GM23338 (cell line): Measurements from ENCODE around the gene BCCIP. TPM values are rescaled to one million over a fixed set of nuclear protein-coding genes. Genes with fewer than 3 reads are reported as not detected.

Experiments used
- ATAC-seq: fragments of 200-7000 bp; cut with Tn5 transposase; 3 replicates; pipeline ENCODE4 v1.9.1; 2020
- DNase-seq: peaks from one replicate; pipeline ENCODE4 v3.0.0-alpha.2; 2015; ENCODE audit warnings: low spot score
- H2AFZ ChIP-seq: fragments of 200-600 bp; sonication (generic); 2 replicates; pipeline ENCODE4 v1.8.0; 2016; ENCODE audit warnings: antibody characterized with exemption, mild to moderate bottlenecking, moderate library complexity
- H3F3A ChIP-seq: fragments of 200-600 bp; sonication (generic); replicated peaks from 2 replicates; pipeline ENCODE4 v1.8.0; 2017; ENCODE audit warnings: antibody characterized with exemption, mixed run types, low read depth
- H3K27ac ChIP-seq: fragments of 200-600 bp; sonication (generic); 2 replicates; pipeline ENCODE4 v1.6.1; 2016; ENCODE audit warnings: low read depth
- H3K27me3 ChIP-seq: fragments of 200-600 bp; sonication (generic); 2 replicates; pipeline ENCODE4 v1.8.0; 2016; ENCODE audit warnings: mild to moderate bottlenecking, mixed run types, moderate library complexity; ENCODE audit not compliant: insufficient read depth
- H3K36me3 ChIP-seq: fragments of 200-600 bp; sonication (generic); 2 replicates; pipeline ENCODE4 v1.8.0; 2016; ENCODE audit warnings: mild to moderate bottlenecking; ENCODE audit not compliant: insufficient read depth
- H3K4me1 ChIP-seq: fragments of 200-600 bp; sonication (generic); 2 replicates; pipeline ENCODE4 v1.8.0; 2016; ENCODE audit warnings: mild to moderate bottlenecking, moderate library complexity; ENCODE audit not compliant: insufficient read depth
- H3K4me2 ChIP-seq: fragments of 200-600 bp; sonication (generic); 2 replicates; pipeline ENCODE4 v1.7.1; 2017; ENCODE audit warnings: mixed run types
- H3K4me3 ChIP-seq: fragments of 200-600 bp; sonication (generic); 2 replicates; pipeline ENCODE4 v1.6.1; 2016; ENCODE audit warnings: mixed run types
- H3K79me2 ChIP-seq: fragments of 200-600 bp; sonication (generic); replicated peaks from 2 replicates; pipeline ENCODE4 v1.8.0; 2017; ENCODE audit warnings: mild to moderate bottlenecking; ENCODE audit not compliant: insufficient read depth
- H3K9me2 ChIP-seq: fragments of 200-600 bp; sonication (generic); 2 replicates; pipeline ENCODE4 v1.8.0; 2017; ENCODE audit not compliant: insufficient read depth
- H4K20me1 ChIP-seq: fragments of 200-600 bp; sonication (generic); replicated peaks from 2 replicates; pipeline ENCODE4 v1.8.0; 2017; ENCODE audit warnings: mild to moderate bottlenecking; ENCODE audit not compliant: insufficient read depth
- H3K27ac Mint-ChIP-seq: 2 replicates; pipeline ENCODE4 v1.8.0; 2020; ENCODE audit warnings: inconsistent platforms, mild to moderate bottlenecking, moderate library complexity, mixed read lengths
- H3K27me3 Mint-ChIP-seq: 3 replicates; pipeline ENCODE4 v1.8.0; 2022; ENCODE audit warnings: low read depth, mild to moderate bottlenecking, moderate library complexity, mixed read lengths, inconsistent platforms; ENCODE audit not compliant: insufficient read depth, poor library complexity
- H3K36me3 Mint-ChIP-seq: 3 replicates; pipeline ENCODE4 v1.8.0; 2021; ENCODE audit warnings: low read depth, mild to moderate bottlenecking, inconsistent platforms, moderate library complexity, mixed read lengths
- H3K4me1 Mint-ChIP-seq: 3 replicates; pipeline ENCODE4 v1.8.0; 2020; ENCODE audit warnings: mild to moderate bottlenecking, inconsistent platforms, mixed read lengths
- H3K4me3 Mint-ChIP-seq: 3 replicates; pipeline ENCODE4 v1.8.0; 2021; ENCODE audit warnings: moderate library complexity, mild to moderate bottlenecking, inconsistent platforms, mixed read lengths
- H3K9me3 Mint-ChIP-seq: 3 replicates; pipeline ENCODE4 v1.8.0; 2020; ENCODE audit warnings: moderate library complexity, mild to moderate bottlenecking, inconsistent platforms, mixed read lengths
- CREB1 ChIP-seq: fragments of 250-450 bp; sonication (Bioruptor Pico); IDR thresholded peaks from 2 replicates; pipeline ENCODE4 v1.5.0; 2020; ENCODE audit warnings: low read depth, mild to moderate bottlenecking, moderate library complexity
- ETS1 ChIP-seq: IDR thresholded peaks from 2 replicates; pipeline ENCODE4 v1.6.1; 2016; ENCODE audit warnings: antibody characterized with exemption
- EZH2 ChIP-seq: fragments of 200-600 bp; sonication (generic); IDR thresholded peaks from one replicate; pipeline ENCODE4 v1.8.0; 2017; ENCODE audit warnings: antibody characterized with exemption, mild to moderate bottlenecking, low read depth; ENCODE audit not compliant: unreplicated experiment
- JUNB ChIP-seq: IDR thresholded peaks from one replicate; pipeline ENCODE4 v1.6.1; 2016; ENCODE audit warnings: antibody characterized with exemption; ENCODE audit not compliant: unreplicated experiment
- NANOG ChIP-seq: IDR thresholded peaks from 2 replicates; pipeline ENCODE4 v1.6.1; 2016; ENCODE audit warnings: antibody characterized with exemption, borderline replicate concordance
- POLR2AphosphoS5 ChIP-seq: IDR thresholded peaks from 2 replicates; pipeline ENCODE4 v1.6.1; 2016; ENCODE audit warnings: antibody characterized with exemption, low read depth
- ZNF114 ChIP-seq: fragments of 250-450 bp; sonication (Bioruptor Pico); IDR thresholded peaks from 2 replicates; pipeline ENCODE4 v1.5.0; 2020; ENCODE audit warnings: mild to moderate bottlenecking, moderate library complexity
- polyA plus RNA-seq: library from polyadenylated mRNA; unstranded; fragments of >200 nt; fragmentation: Nextera tagmentation; extraction: Ambion mirVana; gene quantifications from 2 replicates; pipeline ENCODE4 v1.2.1, GENCODE V29; 2016
- total RNA-seq: library from RNA; depleted of rRNA; stranded (reverse); fragments of >200 nt; shearing (Covaris generic); gene quantifications from 2 replicates; pipeline ENCODE4 v1.2.3, GENCODE V29; 2014
- TF ChIP-seq, protein P1 (sequence below): fragments of 250-450 bp; sonication (Bioruptor Pico); IDR thresholded peaks from 2 replicates; pipeline ENCODE4 v1.5.0; 2020; ENCODE audit warnings: mild to moderate bottlenecking, moderate library complexity

The BCCIP gene
- total and polyA plus RNA-seq, 2 experiments from 2014 or later, result 98.6 to 214 TPM

- H3K4me2 ChIP-seq, result peak overlapping the region; percentile 60
These were observed 57.4 kb downstream of the BCCIP start for GRCh38 chr10:125880719-125881118.

More at GRCh38 chr10:125880719-125881118, 57.4 kb downstream of the BCCIP start:
- Mint-ChIP-seq H3K9me3 (peaks cover 26% of the 10 kb centered on the region), H3K36me3 (peaks cover 43% of the 10 kb centered on the region), H3K27me3 (peaks cover 6% of the 10 kb centered on the region), H3K27ac (peak overlapping the region; percentile 77; the same call in 1 of the 2 replicates), H3K4me3 (peak overlapping the region; percentile 65), H3K4me1 (peaks cover 29% of the 10 kb centered on the region)
- Histone ChIP-seq H3K9me2 (no peaks in the 10 kb centered on the region), H3K4me3 (peak overlapping the region; percentile 26), H3K27ac (no peak overlapping the region), H3K4me1 (peaks cover 20% of the 10 kb centered on the region), H3F3A (no peaks in the 10 kb centered on the region), H2AFZ (no peak overlapping the region), H3K27me3 (no peaks in the 10 kb centered on the region), H3K36me3 (peaks cover 12% of the 10 kb centered on the region; the same call in 1 of the 2 replicates), H3K79me2 (no peaks in the 10 kb centered on the region), H4K20me1 (no peaks in the 10 kb centered on the region; the same call in 1 of the 2 replicates)
- peak; percentile 51 for ATAC-seq
- no peak for TF ChIP-seq CREB1 (CRISPR knock-in tag)
- no peak for TF ChIP-seq POLR2AphosphoS5
- no peak for TF ChIP-seq ZNF114 (CRISPR knock-in tag)
- TF ChIP-seq NANOG, result no peak
- TF ChIP-seq, protein P1, sequence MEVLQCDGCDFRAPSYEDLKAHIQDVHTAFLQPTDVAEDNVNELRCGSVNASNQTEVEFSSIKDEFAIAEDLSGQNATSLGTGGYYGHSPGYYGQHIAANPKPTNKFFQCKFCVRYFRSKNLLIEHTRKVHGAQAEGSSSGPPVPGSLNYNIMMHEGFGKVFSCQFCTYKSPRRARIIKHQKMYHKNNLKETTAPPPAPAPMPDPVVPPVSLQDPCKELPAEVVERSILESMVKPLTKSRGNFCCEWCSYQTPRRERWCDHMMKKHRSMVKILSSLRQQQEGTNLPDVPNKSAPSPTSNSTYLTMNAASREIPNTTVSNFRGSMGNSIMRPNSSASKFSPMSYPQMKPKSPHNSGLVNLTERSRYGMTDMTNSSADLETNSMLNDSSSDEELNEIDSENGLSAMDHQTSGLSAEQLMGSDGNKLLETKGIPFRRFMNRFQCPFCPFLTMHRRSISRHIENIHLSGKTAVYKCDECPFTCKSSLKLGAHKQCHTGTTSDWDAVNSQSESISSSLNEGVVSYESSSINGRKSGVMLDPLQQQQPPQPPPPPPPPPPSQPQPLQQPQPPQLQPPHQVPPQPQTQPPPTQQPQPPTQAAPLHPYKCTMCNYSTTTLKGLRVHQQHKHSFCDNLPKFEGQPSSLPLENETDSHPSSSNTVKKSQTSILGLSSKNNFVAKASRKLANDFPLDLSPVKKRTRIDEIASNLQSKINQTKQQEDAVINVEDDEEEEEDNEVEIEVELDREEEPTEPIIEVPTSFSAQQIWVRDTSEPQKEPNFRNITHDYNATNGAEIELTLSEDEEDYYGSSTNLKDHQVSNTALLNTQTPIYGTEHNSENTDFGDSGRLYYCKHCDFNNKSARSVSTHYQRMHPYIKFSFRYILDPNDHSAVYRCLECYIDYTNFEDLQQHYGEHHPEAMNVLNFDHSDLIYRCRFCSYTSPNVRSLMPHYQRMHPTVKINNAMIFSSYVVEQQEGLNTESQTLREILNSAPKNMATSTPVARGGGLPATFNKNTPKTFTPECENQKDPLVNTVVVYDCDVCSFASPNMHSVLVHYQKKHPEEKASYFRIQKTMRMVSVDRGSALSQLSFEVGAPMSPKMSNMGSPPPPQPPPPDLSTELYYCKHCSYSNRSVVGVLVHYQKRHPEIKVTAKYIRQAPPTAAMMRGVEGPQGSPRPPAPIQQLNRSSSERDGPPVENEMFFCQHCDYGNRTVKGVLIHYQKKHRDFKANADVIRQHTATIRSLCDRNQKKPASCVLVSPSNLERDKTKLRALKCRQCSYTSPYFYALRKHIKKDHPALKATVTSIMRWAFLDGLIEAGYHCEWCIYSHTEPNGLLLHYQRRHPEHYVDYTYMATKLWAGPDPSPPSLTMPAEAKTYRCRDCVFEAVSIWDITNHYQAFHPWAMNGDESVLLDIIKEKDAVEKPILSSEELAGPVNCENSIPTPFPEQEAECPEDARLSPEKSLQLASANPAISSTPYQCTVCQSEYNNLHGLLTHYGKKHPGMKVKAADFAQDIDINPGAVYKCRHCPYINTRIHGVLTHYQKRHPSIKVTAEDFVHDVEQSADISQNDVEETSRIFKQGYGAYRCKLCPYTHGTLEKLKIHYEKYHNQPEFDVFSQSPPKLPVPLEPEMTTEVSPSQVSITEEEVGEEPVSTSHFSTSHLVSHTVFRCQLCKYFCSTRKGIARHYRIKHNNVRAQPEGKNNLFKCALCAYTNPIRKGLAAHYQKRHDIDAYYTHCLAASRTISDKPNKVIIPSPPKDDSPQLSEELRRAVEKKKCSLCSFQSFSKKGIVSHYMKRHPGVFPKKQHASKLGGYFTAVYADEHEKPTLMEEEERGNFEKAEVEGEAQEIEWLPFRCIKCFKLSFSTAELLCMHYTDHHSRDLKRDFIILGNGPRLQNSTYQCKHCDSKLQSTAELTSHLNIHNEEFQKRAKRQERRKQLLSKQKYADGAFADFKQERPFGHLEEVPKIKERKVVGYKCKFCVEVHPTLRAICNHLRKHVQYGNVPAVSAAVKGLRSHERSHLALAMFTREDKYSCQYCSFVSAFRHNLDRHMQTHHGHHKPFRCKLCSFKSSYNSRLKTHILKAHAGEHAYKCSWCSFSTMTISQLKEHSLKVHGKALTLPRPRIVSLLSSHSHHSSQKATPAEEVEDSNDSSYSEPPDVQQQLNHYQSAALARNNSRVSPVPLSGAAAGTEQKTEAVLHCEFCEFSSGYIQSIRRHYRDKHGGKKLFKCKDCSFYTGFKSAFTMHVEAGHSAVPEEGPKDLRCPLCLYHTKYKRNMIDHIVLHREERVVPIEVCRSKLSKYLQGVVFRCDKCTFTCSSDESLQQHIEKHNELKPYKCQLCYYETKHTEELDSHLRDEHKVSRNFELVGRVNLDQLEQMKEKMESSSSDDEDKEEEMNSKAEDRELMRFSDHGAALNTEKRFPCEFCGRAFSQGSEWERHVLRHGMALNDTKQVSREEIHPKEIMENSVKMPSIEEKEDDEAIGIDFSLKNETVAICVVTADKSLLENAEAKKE (CRISPR knock-in tag), result no peak
- no peak for TF ChIP-seq EZH2
- no peak for TF ChIP-seq JUNB
- no peak for TF ChIP-seq ETS1
- peak; percentile 8 for DNase-seq
